Mucosa of descending colon (tissue), 3 donors: ENCODE results near the gene INO80E. TPM values are rescaled to one million over a fixed set of nuclear protein-coding genes. Genes with fewer than 3 reads are reported as not detected.
"Not testable (repeated sequence)": the region's sequence is repeated elsewhere in the genome, so short reads cannot be mapped to it uniquely, and the experiment has no call there.

Experiments used
- ATAC-seq: fragments of 200-7000 bp; cut with Tn5 transposase; one replicate; pipeline ENCODE4 v1.9.1; 2020; ENCODE audit warnings: mild to moderate bottlenecking, moderate library complexity
- DNase-seq, 3 donors: peaks; one replicate each; pipeline ENCODE4 v3.0.0-alpha.2; 2020
- H3K36me3 ChIP-seq: fragments of 200-600 bp; one replicate; pipeline ENCODE4 v1.8.0; 2021; ENCODE audit warnings: low read depth, mild to moderate bottlenecking
- H3K4me1 ChIP-seq: fragments of 200-600 bp; one replicate; pipeline ENCODE4 v1.8.0; 2021; ENCODE audit warnings: low read depth, mild to moderate bottlenecking
- H3K4me3 ChIP-seq: fragments of 200-600 bp; one replicate; pipeline ENCODE4 v1.8.0; 2021; ENCODE audit warnings: mild to moderate bottlenecking
- H3K9me3 ChIP-seq: fragments of 200-600 bp; one replicate; pipeline ENCODE4 v1.8.0; 2021; ENCODE audit warnings: mild to moderate bottlenecking
- intact Hi-C, 2 donors: fragments of 100-400 bp; cut with DNase I in 1 of 2; cut with micrococcal nuclease in 1 of 2; formaldehyde crosslinking; loops; one replicate each; pipeline versions ENCODE4 v1.11.0 to v1.11.1; 2022; cut with DNase I, micrococcal nuclease
- total RNA-seq, 3 donors: library from RNA; stranded (reverse); fragmentation: NEBNext Ultra II Directional in 2 of 3; extraction: Animal tissue kit (Norgen Biotek cat#: 25700) in 2 of 3; gene quantifications; one replicate each; pipeline versions ENCODE4 v1.2.1 to v1.2.4, GENCODE V29; 2021 to 2023
- TF ChIP-seq, protein P1 (sequence below): fragments of 200-600 bp; IDR thresholded peaks from one replicate; pipeline ENCODE4 v1.8.0; 2022; ENCODE audit warnings: antibody characterized with exemption, mild to moderate bottlenecking
- donor health status: DM: no; HTN: no; CAD: no; lungs with moderate emphysema.
- donor health status: DM: no; HTN: no; CAD: no.
- donor health status: DM: no; HTN: yes; CAD: no.

The INO80E gene
- total RNA-seq, 3 donors from 2014 or later, result 71.2 to 79.5 (median 78.4) TPM

GRCh38 chr16:30031477-30031918 lies 35.5 kb downstream of the INO80E start:
- DNase-seq, result no peak
- Histone ChIP-seq H3K4me3 (no peak overlapping the region), H3K4me1 (peaks cover 3% of the 10 kb centered on the region), H3K36me3 (no peaks in the 10 kb centered on the region), H3K9me3 (no peaks in the 10 kb centered on the region)
- TF ChIP-seq, protein P1, sequence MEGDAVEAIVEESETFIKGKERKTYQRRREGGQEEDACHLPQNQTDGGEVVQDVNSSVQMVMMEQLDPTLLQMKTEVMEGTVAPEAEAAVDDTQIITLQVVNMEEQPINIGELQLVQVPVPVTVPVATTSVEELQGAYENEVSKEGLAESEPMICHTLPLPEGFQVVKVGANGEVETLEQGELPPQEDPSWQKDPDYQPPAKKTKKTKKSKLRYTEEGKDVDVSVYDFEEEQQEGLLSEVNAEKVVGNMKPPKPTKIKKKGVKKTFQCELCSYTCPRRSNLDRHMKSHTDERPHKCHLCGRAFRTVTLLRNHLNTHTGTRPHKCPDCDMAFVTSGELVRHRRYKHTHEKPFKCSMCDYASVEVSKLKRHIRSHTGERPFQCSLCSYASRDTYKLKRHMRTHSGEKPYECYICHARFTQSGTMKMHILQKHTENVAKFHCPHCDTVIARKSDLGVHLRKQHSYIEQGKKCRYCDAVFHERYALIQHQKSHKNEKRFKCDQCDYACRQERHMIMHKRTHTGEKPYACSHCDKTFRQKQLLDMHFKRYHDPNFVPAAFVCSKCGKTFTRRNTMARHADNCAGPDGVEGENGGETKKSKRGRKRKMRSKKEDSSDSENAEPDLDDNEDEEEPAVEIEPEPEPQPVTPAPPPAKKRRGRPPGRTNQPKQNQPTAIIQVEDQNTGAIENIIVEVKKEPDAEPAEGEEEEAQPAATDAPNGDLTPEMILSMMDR, result no peak
- intact Hi-C loops, result no loop called here
- ATAC-seq, result no peak

DNA sequence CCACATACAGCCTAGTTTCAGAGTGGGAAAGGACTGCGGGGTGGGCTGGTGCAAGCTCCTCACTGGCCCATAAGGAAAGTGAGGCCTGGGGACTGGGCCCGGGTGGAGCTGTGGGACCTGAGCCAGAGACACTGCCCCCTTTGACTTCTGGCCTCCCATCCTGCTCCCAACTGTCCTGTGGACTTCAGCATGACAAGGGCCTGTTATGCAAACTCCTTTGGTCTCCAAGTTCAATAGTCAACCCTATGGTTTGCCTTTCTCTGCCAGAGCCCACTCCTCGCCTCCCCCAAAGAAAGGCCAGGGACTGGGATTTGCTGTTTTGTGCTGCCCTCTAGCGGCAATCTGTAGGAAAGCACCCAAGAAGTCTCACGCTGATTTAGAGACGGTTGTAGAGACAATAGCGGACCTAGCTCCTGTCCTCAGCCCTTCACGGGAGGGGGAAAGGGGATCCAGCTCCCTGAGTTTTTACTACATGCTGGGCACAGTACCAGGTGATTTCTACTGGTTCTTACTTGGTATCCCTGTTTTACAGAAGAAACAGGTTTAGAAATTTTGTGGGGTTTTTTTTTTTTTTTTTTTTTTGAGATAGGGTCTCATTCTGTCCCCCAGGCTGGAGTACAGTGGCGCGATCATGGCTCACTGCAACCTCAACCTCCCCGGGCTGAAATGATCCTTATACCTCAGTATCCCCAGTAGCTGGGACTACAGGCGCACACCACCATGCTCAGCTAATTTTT lies 36.2 kb downstream of the INO80E start:
- H3K4me3 ChIP-seq, result no peak overlapping the region
- no peaks in the 10 kb centered on the region for H3K9me3 ChIP-seq
- peak; percentile 75 for ATAC-seq
- H3K36me3 ChIP-seq, result no peaks in the 10 kb centered on the region
- peaks cover 3% of the 10 kb centered on the region for H3K4me1 ChIP-seq
- peak in 1 of 3 donors; percentile 61 for DNase-seq
- TF ChIP-seq, protein P1, result peak; percentile 65
- intact Hi-C loops, result no loop called here

GRCh38 chr16:30033270-30033669 lies 37.2 kb downstream of the INO80E start:
- DNase-seq (no peak), ATAC-seq (no peak)
- peaks cover 3% of the 10 kb centered on the region for H3K4me1 ChIP-seq
- no peak overlapping the region for H3K4me3 ChIP-seq
- TF ChIP-seq, protein P1, result no peak
- no peaks in the 10 kb centered on the region for H3K9me3 ChIP-seq
- no peaks in the 10 kb centered on the region for H3K36me3 ChIP-seq
- intact Hi-C loops, result no loop called here

DNA sequence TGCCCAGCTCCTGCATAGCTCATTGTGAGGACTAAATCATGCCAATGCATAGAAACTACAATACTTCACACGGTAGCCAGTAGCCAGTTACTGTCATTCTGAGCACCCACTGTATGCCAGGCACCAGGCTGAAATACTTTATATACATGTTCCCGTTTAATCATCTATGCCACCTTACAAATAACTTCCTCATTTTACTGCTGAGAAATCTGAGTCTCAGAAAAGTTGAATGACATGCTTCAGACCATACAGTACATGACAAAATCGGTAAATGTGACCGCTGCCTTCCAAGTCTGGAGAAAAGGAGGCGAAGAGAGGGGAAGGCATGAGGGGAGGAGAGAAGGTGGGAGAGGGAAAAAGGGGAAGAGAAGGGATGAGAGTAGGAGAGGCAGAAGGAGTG lies 44.2 kb downstream of the INO80E start:
- TF ChIP-seq, protein P1, result no peak
- no peak for ATAC-seq
- intact Hi-C loops, result no loop called here
- DNase-seq, result no peak
- Histone ChIP-seq H3K9me3 (no peaks in the 10 kb centered on the region), H3K4me1 (no peaks in the 10 kb centered on the region), H3K36me3 (no peaks in the 10 kb centered on the region), H3K4me3 (no peak overlapping the region)

DNA sequence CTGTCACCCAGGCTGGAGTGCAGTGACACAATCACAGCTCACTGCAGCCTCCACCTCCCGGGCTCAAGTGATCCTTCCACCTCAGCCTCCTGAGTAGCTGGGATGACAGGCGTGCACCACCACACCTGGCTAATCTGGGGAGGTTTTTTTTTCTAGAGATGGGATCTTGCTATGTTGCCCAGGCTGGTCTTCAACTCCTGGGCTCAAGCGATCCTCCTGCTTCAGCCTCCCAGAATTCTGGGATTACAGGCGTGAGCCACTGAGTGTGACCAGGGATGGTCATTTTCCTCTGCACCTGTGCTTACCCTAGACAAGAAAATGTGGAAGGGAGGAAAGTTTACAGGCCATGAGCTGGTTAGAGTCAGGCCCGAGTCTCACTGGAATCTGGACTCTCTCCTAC lies 44.6 kb downstream of the INO80E start:
- not testable (repeated sequence) for H3K36me3 ChIP-seq, ATAC-seq
- DNase-seq, result peak in 1 of 3 donors; percentile 5

DNA sequence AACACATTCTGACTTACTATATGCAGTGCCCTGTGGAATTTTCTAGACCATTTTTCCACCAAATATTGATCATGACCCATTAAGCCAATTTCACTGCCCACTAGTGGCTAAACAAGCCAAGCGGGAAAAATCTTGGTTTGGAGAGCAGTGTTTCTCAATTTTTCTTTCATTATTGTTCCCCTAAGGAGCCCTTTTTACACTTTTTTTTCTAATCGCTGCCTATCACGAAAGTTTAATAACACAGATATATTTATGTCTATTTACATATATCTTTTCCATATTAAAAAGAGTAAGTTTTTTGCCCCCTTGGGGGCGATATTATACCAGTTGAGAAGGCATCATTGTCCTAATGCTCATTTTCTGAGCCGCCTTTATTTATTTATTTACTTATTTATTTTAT lies 45.8 kb downstream of the INO80E start:
- intact Hi-C loops, result no loop called here
- no peaks in the 10 kb centered on the region for H3K9me3 ChIP-seq
- H3K4me3 ChIP-seq, result no peak overlapping the region
- TF ChIP-seq, protein P1, result no peak
- ATAC-seq (no peak), DNase-seq (peak in 1 of 3 donors; percentile 52)
- no peaks in the 10 kb centered on the region for H3K36me3 ChIP-seq
- no peaks in the 10 kb centered on the region for H3K4me1 ChIP-seq

More for the DNA sequence above, 44.6 kb downstream of the INO80E start:
- H3K4me1 ChIP-seq, H3K9me3 ChIP-seq, intact Hi-C loops, H3K4me3 ChIP-seq: not testable (repeated sequence)
